GM12873 (cell line): ENCODE measurements around the gene DNAAF1.

Experiments
- CTCF ChIP-seq: IDR thresholded peaks from 2 replicates; pipeline ENCODE4 v1.5.1; 2012; ENCODE audit warnings: low read depth, mild to moderate bottlenecking, moderate library complexity, low read length, control low read depth; ENCODE audit not compliant: insufficient read depth; ENCODE audit errors: missing control alignments

Gene DNAAF1

GRCh38 chr16:84165746-84166145, 20.6 kb downstream of the DNAAF1 start:
- no peak for TF ChIP-seq CTCF

- no peak for TF ChIP-seq CTCF
Measured at GRCh38 chr16:84166796-84167695, 21.9 kb downstream of the DNAAF1 start.

- no peak for TF ChIP-seq CTCF
Measured at GRCh38 chr16:84169765-84170310, 24.7 kb downstream of the DNAAF1 start.

GRCh38 chr16:84174396-84174795, 29.3 kb downstream of the DNAAF1 start:
- no peak for TF ChIP-seq CTCF

GRCh38 chr16:84175350-84176081, 30.4 kb downstream of the DNAAF1 start:
- TF ChIP-seq CTCF, result peak; percentile 75

- no peak for TF ChIP-seq CTCF
Measured at GRCh38 chr16:84176192-84177053, 31.3 kb downstream of the DNAAF1 start.
